ENCODE results near the gene CMYA5. TPM values are rescaled to one million over a fixed set of nuclear protein-coding genes. Genes with fewer than 3 reads are reported as not detected.

Gene CMYA5
- total and polyA plus RNA-seq, 2 of the 4 experiments (the other 2 are of a cell fraction) = 0.39 to 0.90 TPM

GRCh38 chr5:79707535-79707934 lies 17.9 kb downstream of the CMYA5 start:
- H2BK20ac ChIP-seq (ENCODE audit: low read depth, low read length) = no peak overlapping the region
- H3K4me1 ChIP-seq (ENCODE audit: control insufficient read depth, insufficient read depth, low read length) = peaks cover 2% of the 10 kb centered on the region; the same call in 1 of the 2 replicates
- dilution Hi-C loops (cut with HindIII; ENCODE audit: low sequenced_read_pairs, unreplicated experiment) (no loop called here), in situ Hi-C loops (cut with MboI; ENCODE audit: low sequenced_read_pairs) (no loop called here), intact Hi-C loops (cut with micrococcal nuclease) (no loop called here)
- H3K9ac ChIP-seq (ENCODE audit: low read depth, low read length) = no peak overlapping the region
- no peak overlapping the region for H4K8ac ChIP-seq (ENCODE audit: low read depth in 2 of 2, low read length in 2 of 2)
- DNase-seq (no peak), ATAC-seq (ENCODE audit: low read depth) (no peak)
- H3K9me3 ChIP-seq (ENCODE audit: control insufficient read depth, insufficient read depth, low read length) = no peaks in the 10 kb centered on the region
- no peak overlapping the region for H3K18ac ChIP-seq (ENCODE audit: low read depth, low read length)
- no peak overlapping the region for H2BK15ac ChIP-seq (ENCODE audit: low read depth, low read length)
- H3K23ac ChIP-seq (ENCODE audit: low read depth, low read length) = no peak overlapping the region
- BruUV-seq (replicated peaks) = no TSS peak
- no peak overlapping the region for H2AK5ac ChIP-seq (ENCODE audit: low read depth, low read length)
- no peak overlapping the region for H2AFZ ChIP-seq (replicated peaks; ENCODE audit: low read length, poor library complexity)
- H3K14ac ChIP-seq (replicated peaks; ENCODE audit: low read depth, low read length) = no peak overlapping the region
- ChIA-PET CTCF (interaction anchor here (0.6 kb wide), 1 partner anchor 829 kb away, joined by 4 read pairs; no protein-coding TSS in a partner anchor), POLR2A (ENCODE audit: unreplicated experiment) (no interaction called here)
- H3K79me1 ChIP-seq (ENCODE audit: low read depth in 1 of 2, low read length in 2 of 2) = no peaks in the 10 kb centered on the region
- no peak overlapping the region for H4K91ac ChIP-seq (ENCODE audit: insufficient read depth, low read depth, low read length)
- TF ChIP-seq BHLHE40 (IDR thresholded peaks at IDR 0.05; ENCODE audit: low read depth, low read length) (no peak), ELK1 (IDR thresholded peaks at IDR 0.05; ENCODE audit: borderline replicate concordance, low read depth, low read length) (no peak), RCOR1 (IDR thresholded peaks at IDR 0.05; ENCODE audit: insufficient replicate concordance, low read length) (no peak), FOS (IDR thresholded peaks at IDR 0.05; ENCODE audit: low read depth, low read length) (no peak)
- H2BK120ac ChIP-seq (ENCODE audit: low read depth, low read length) = no peak overlapping the region
- no CpG with 5 or more reads among the region's 3 CpGs for WGBS, 2 experiments (ENCODE audit: extremely low coverage in 2 of 2, insufficient read length in 1 of 2)
- H3K56ac ChIP-seq (ENCODE audit: extremely low read depth, insufficient read depth, low read length) = no peak overlapping the region
- H3K9me1 ChIP-seq (ENCODE audit: insufficient read depth, low read length) = no peaks in the 10 kb centered on the region
- no peaks in the 10 kb centered on the region for H4K20me1 ChIP-seq (ENCODE audit: insufficient read depth, low read length)
- no peak overlapping the region for H2BK5ac ChIP-seq (ENCODE audit: low read depth, low read length, poor library complexity, severe bottlenecking)
- no peaks in the 10 kb centered on the region for H3K27me3 ChIP-seq (ENCODE audit: control insufficient read depth, insufficient read depth, low read length)
- no peak overlapping the region for H3K4me3 ChIP-seq (ENCODE audit: insufficient read depth, low read depth, low read length)
- H2AK9ac ChIP-seq (replicated peaks; ENCODE audit: low read depth, low read length, poor library complexity) = no peak overlapping the region
- H3K4me2 ChIP-seq (ENCODE audit: low read depth, low read length) = no peak overlapping the region
- H4K5ac ChIP-seq (ENCODE audit: low read depth, low read length) = no peak overlapping the region
- H3K36me3 ChIP-seq (ENCODE audit: control insufficient read depth, insufficient read depth, low read length) = no peaks in the 10 kb centered on the region
- H3K27ac ChIP-seq (ENCODE audit: insufficient read depth, low read length) = no peak overlapping the region
- no peak overlapping the region for H3K4ac ChIP-seq (ENCODE audit: low read depth, low read length)
